Measurements from ENCODE around the gene LRRC46.

DNA sequence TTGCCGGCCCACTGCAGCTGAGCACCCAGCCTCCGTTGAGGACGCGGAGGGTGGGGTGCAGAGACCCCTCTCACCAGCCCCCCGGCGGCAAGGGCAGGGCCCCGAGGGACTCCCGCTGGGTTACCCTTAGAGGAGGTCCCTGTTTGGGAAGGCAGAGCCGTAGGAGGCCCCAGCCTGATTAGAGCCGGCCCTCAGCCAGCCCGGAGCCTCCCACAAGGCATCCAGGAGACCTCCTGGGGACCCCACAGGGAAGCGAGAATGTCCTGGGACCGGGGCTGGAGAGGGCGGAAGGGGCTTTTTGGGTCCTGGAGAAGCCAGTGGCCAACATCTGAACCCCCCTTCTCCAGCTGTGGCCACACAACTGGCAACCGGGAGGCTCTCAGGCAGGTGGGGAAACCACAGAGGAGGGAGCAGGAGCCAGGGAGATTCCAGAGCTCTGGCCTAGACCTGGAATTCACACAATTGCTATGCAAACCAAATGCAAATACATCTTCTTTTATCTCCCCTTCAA is 41.2 kb downstream of the LRRC46 start:
- TF ChIP-seq, protein P1, sequence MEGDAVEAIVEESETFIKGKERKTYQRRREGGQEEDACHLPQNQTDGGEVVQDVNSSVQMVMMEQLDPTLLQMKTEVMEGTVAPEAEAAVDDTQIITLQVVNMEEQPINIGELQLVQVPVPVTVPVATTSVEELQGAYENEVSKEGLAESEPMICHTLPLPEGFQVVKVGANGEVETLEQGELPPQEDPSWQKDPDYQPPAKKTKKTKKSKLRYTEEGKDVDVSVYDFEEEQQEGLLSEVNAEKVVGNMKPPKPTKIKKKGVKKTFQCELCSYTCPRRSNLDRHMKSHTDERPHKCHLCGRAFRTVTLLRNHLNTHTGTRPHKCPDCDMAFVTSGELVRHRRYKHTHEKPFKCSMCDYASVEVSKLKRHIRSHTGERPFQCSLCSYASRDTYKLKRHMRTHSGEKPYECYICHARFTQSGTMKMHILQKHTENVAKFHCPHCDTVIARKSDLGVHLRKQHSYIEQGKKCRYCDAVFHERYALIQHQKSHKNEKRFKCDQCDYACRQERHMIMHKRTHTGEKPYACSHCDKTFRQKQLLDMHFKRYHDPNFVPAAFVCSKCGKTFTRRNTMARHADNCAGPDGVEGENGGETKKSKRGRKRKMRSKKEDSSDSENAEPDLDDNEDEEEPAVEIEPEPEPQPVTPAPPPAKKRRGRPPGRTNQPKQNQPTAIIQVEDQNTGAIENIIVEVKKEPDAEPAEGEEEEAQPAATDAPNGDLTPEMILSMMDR (IDR thresholded peaks at IDR 0.05; ENCODE audit: low read depth, low read length): no peak
- TF ChIP-seq POLR2A (IDR thresholded peaks at IDR 0.05; ENCODE audit: extremely low read depth, insufficient read length): no peak
- TF ChIP-seq, protein P2, sequence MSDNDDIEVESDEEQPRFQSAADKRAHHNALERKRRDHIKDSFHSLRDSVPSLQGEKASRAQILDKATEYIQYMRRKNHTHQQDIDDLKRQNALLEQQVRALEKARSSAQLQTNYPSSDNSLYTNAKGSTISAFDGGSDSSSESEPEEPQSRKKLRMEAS (IDR thresholded peaks at IDR 0.05; ENCODE audit: low read depth, low read length): no peak
- TF ChIP-seq MYC (IDR thresholded peaks at IDR 0.05; ENCODE audit: low read depth, low read length): no peak

Measured in NB4 (cell line).